H9 (cell line): Measurements from ENCODE around the gene SRSF12. TPM values are rescaled to one million over a fixed set of nuclear protein-coding genes. Genes with fewer than 3 reads are reported as not detected.
A peak's percentile ranks its signal among the peaks of the same experiment; 100 is the strongest.

Source experiments
- DNase-seq: peaks from one replicate; pipeline ENCODE4 v3.0.0-alpha.2; 2017
- H2AFZ ChIP-seq: one replicate; pipeline ENCODE4 v1.6.1; 2013; ENCODE audit warnings: mild to moderate bottlenecking, low read length, control low read depth, moderate library complexity
- H2AK5ac ChIP-seq: 2 replicates; pipeline ENCODE4 v1.6.1; 2013; ENCODE audit warnings: low read length, control low read depth, mixed read lengths; ENCODE audit not compliant: insufficient read length
- H2BK120ac ChIP-seq: one replicate; pipeline ENCODE4 v1.6.1; 2013; ENCODE audit warnings: low read depth, mild to moderate bottlenecking, low read length, control low read depth, inconsistent platforms; ENCODE audit not compliant: poor library complexity, severe bottlenecking
- H2BK12ac ChIP-seq: 2 replicates; pipeline ENCODE4 v1.6.1; 2013; ENCODE audit warnings: low read length, control low read depth, mixed read lengths, low read depth; ENCODE audit not compliant: insufficient read length
- H2BK15ac ChIP-seq: 2 replicates; pipeline ENCODE4 v1.6.1; 2013; ENCODE audit warnings: low read depth, low read length, control low read depth
- H2BK20ac ChIP-seq: one replicate; pipeline ENCODE4 v1.6.1; 2013; ENCODE audit warnings: low read depth, mild to moderate bottlenecking, low read length, control low read depth, inconsistent platforms; ENCODE audit not compliant: poor library complexity, severe bottlenecking
- H2BK5ac ChIP-seq: 2 replicates; pipeline ENCODE4 v1.6.1; 2013; ENCODE audit warnings: low read length, control low read depth, mixed read lengths; ENCODE audit not compliant: insufficient read length
- H3K14ac ChIP-seq: 2 replicates; pipeline ENCODE4 v1.6.1; 2013; ENCODE audit warnings: low read length, control low read depth; ENCODE audit not compliant: insufficient read depth
- H3K18ac ChIP-seq: 2 replicates; pipeline ENCODE4 v1.6.1; 2013; ENCODE audit warnings: low read depth, mild to moderate bottlenecking, mixed read lengths, low read length, control low read depth; ENCODE audit not compliant: insufficient read length
- H3K23ac ChIP-seq: 2 replicates; pipeline ENCODE4 v1.6.1; 2013; ENCODE audit warnings: low read length, control low read depth, mixed read lengths, low read depth; ENCODE audit not compliant: insufficient read length
- H3K23me2 ChIP-seq: 2 replicates; pipeline ENCODE4 v1.6.1; 2013; ENCODE audit warnings: low read depth, mild to moderate bottlenecking, mixed read lengths, low read length, control low read depth; ENCODE audit not compliant: insufficient read length, poor library complexity, severe bottlenecking
- H3K27ac ChIP-seq: 2 replicates; pipeline ENCODE4 v1.5.1; 2013; ENCODE audit warnings: low read length, control low read depth, mixed read lengths, low read depth; ENCODE audit not compliant: insufficient read length
- H3K27me3 ChIP-seq: 2 replicates; pipeline ENCODE4 v1.6.1; 2013; ENCODE audit warnings: low read length, control low read depth, inconsistent platforms; ENCODE audit not compliant: insufficient read depth
- H3K4ac ChIP-seq: 2 replicates; pipeline ENCODE4 v1.6.1; 2013; ENCODE audit warnings: low read depth, mild to moderate bottlenecking, control low read depth, inconsistent platforms, low read length, moderate library complexity
- H3K4me1 ChIP-seq: 2 replicates; pipeline ENCODE4 v1.6.1; 2013; ENCODE audit warnings: low read length, control low read depth, inconsistent platforms; ENCODE audit not compliant: insufficient read depth
- H3K4me2 ChIP-seq: 2 replicates; pipeline ENCODE4 v1.6.1; 2013; ENCODE audit warnings: low read length, control low read depth, mixed read lengths; ENCODE audit not compliant: insufficient read length, insufficient read depth
- H3K56ac ChIP-seq: 2 replicates; pipeline ENCODE4 v1.6.1; 2013; ENCODE audit warnings: low read depth, mild to moderate bottlenecking, mixed read lengths, low read length, control low read depth; ENCODE audit not compliant: insufficient read length
- H3K79me1 ChIP-seq: 2 replicates; pipeline ENCODE4 v1.6.1; 2013; ENCODE audit warnings: low read depth, mild to moderate bottlenecking, moderate library complexity, low read length, control low read depth, inconsistent platforms; ENCODE audit not compliant: insufficient read depth, poor library complexity, severe bottlenecking
- H3K79me2 ChIP-seq: 2 replicates; pipeline ENCODE4 v1.6.1; 2013; ENCODE audit warnings: low read length, control low read depth, inconsistent platforms; ENCODE audit not compliant: insufficient read depth
- H3K9ac ChIP-seq: 2 replicates; pipeline ENCODE4 v1.6.1; 2013; ENCODE audit warnings: low read length, control low read depth, mixed read lengths; ENCODE audit not compliant: insufficient read length; ENCODE audit errors: extremely low read depth
- H3K9me3 ChIP-seq: one replicate; pipeline ENCODE4 v1.6.1; 2013; ENCODE audit warnings: low read depth, low read length, inconsistent platforms; ENCODE audit not compliant: control insufficient read depth
- H3T11ph ChIP-seq: one replicate; pipeline ENCODE4 v1.6.1; 2013; ENCODE audit warnings: mild to moderate bottlenecking, low read length, control low read depth, inconsistent platforms
- H4K20me1 ChIP-seq: one replicate; pipeline ENCODE4 v1.6.1; 2013; ENCODE audit not compliant: control insufficient read depth, insufficient read length, insufficient read depth
- H4K5ac ChIP-seq: 2 replicates; pipeline ENCODE4 v1.6.1; 2013; ENCODE audit warnings: low read depth, mild to moderate bottlenecking, mixed read lengths, low read length, control low read depth; ENCODE audit not compliant: insufficient read length
- H4K8ac ChIP-seq: replicated peaks from 2 replicates; pipeline ENCODE4 v1.6.1; 2013; ENCODE audit warnings: low read length, control low read depth, mixed read lengths, low read depth; ENCODE audit not compliant: insufficient read length
- H4K91ac ChIP-seq: 2 replicates; pipeline ENCODE4 v1.6.1; 2013; ENCODE audit warnings: low read depth, mild to moderate bottlenecking, moderate library complexity, mixed read lengths, low read length, control low read depth; ENCODE audit not compliant: insufficient read length
- H3K27ac Mint-ChIP-seq, 3 experiments: 2 replicates in 2 of 3; 3 replicates in 1 of 3; pipeline ENCODE4 v1.8.0; 2020 to 2021; ENCODE audit warnings: mixed read lengths in 3 of 3, mild to moderate bottlenecking in 1 of 3, moderate library complexity in 1 of 3
- H3K27me3 Mint-ChIP-seq: 2 replicates; pipeline ENCODE4 v1.8.0; 2021; ENCODE audit warnings: low read depth, mild to moderate bottlenecking, moderate library complexity, mixed read lengths
- H3K36me3 Mint-ChIP-seq, 3 experiments: 2 replicates in 2 of 3; 3 replicates in 1 of 3; pipeline ENCODE4 v1.8.0; 2020 to 2021; ENCODE audit warnings: low read depth in 3 of 3, mixed read lengths in 3 of 3; ENCODE audit not compliant: insufficient read depth in 1 of 3
- H3K4me1 Mint-ChIP-seq, 2 experiments: 2 replicates each; pipeline ENCODE4 v1.8.0; 2020; ENCODE audit warnings: mixed read lengths in 2 of 2
- H3K4me3 Mint-ChIP-seq, 2 experiments: 2 replicates in 1 of 2; 3 replicates in 1 of 2; pipeline ENCODE4 v1.8.0; 2020 to 2021; ENCODE audit warnings: mild to moderate bottlenecking in 2 of 2, mixed read lengths in 2 of 2, moderate library complexity in 1 of 2
- H3K9me3 Mint-ChIP-seq, 2 experiments: 2 replicates in 1 of 2; 3 replicates in 1 of 2; pipeline ENCODE4 v1.8.0; 2020; ENCODE audit warnings: mild to moderate bottlenecking in 2 of 2, mixed read lengths in 2 of 2, moderate library complexity in 1 of 2
- CTCF ChIP-seq: fragments of 200-600 bp; sonication (generic); conservative IDR thresholded peaks from 3 replicates; pipeline ENCODE4 v1.8.0; 2021; ENCODE audit warnings: antibody characterized with exemption, mild to moderate bottlenecking
- WGBS: extraction: QIAGEN DNeasy Blood & Tissue Kit; methylation state at CpG from one replicate; pipeline ENCODE4 v1.1.7; 2013; ENCODE audit warnings: missing lambda C conversion rate, low lambda C conversion rate, mixed read lengths; ENCODE audit not compliant: insufficient read length; ENCODE audit errors: extremely low coverage; 5-methylcytosine and 5-hydroxymethylcytosine counted together
- long read RNA-seq: library from polyadenylated mRNA; unstranded; transcript quantifications from one replicate; pipeline ENCODE4 v2.0.0, GENCODE V29; 2020
- total RNA-seq: library from RNA; stranded (reverse); gene quantifications from 2 replicates; pipeline ENCODE4 v1.2.1, GENCODE V29; 2021

SRSF12 gene
- total RNA-seq, result 7.5 and 7.6 TPM in 2 replicates
- long read RNA-seq, transcript SRSF12-201 (5 exons, 3,599 nt), result major isoform, 36 of 41 reads
- long read RNA-seq, partial matches to known transcripts, result 0 of 41 reads
- long read RNA-seq, other reads (novel, unspliced or antisense), result 4 of 41 reads

GRCh38 chr6:89117211-89118108, at the start of gene SRSF12:
Gene SRSF12 (minus strand): TSS chr6:89118071. CDS start chr6:89117887, 184 bp downstream.
- H3K9ac ChIP-seq, result peak within 1 kb of the TSS; percentile 47
- no peaks in the 10 kb centered on the region for H3K9me3 ChIP-seq
- H4K20me1 ChIP-seq, result no peaks in the 10 kb centered on the region
- TF ChIP-seq CTCF, result no peak
- peak within 1 kb of the TSS; percentile 64 to 90 for H3K4me3 Mint-ChIP-seq
- H3K4me1 ChIP-seq, result no peaks in the 10 kb centered on the region
- peaks cover 8 to 10% of the 10 kb centered on the region in 2 experiments for H3K4me1 Mint-ChIP-seq
- no peaks in the 10 kb centered on the region; a peak in 2 of 7 replicates for H3K36me3 Mint-ChIP-seq
- H3K27me3 Mint-ChIP-seq, result peaks cover 38% of the 10 kb centered on the region
- no peak within 1 kb of the TSS for H3K56ac ChIP-seq
- H2BK5ac ChIP-seq, result no peak within 1 kb of the TSS
- no peak within 1 kb of the TSS for H4K5ac ChIP-seq
- no peak within 1 kb of the TSS for H3K27ac ChIP-seq
- no peak within 1 kb of the TSS for H3K4ac ChIP-seq
- peak within 1 kb of the TSS; percentile 82 for H3K4me2 ChIP-seq
- no peak within 1 kb of the TSS for H2BK12ac ChIP-seq
- no peaks in the 10 kb centered on the region for H3K79me1 ChIP-seq
- H2BK120ac ChIP-seq, result no peak within 1 kb of the TSS
- no peak within 1 kb of the TSS for H3K23ac ChIP-seq
- H3K9me3 Mint-ChIP-seq, result no peaks in the 10 kb centered on the region; a peak in 1 of 5 replicates
- H3T11ph ChIP-seq, result no peak within 1 kb of the TSS
- H3K18ac ChIP-seq, result peak within 1 kb of the TSS; percentile 30
- H4K8ac ChIP-seq, result no peak within 1 kb of the TSS
- H2AFZ ChIP-seq, result no peak within 1 kb of the TSS
- H2BK20ac ChIP-seq, result no peak within 1 kb of the TSS
- peaks cover 5% of the 10 kb centered on the region for H3K23me2 ChIP-seq
- H2AK5ac ChIP-seq, result no peak within 1 kb of the TSS
- H3K27ac Mint-ChIP-seq, result no peak within 1 kb of the TSS; a peak in 1 of 7 replicates
- H3K79me2 ChIP-seq, result no peaks in the 10 kb centered on the region
- peak within 1 kb of the TSS; percentile 54 for H3K14ac ChIP-seq
- no peak within 1 kb of the TSS for H4K91ac ChIP-seq
- peak; percentile 57 for DNase-seq
- no peak within 1 kb of the TSS for H2BK15ac ChIP-seq
- no CpG with 5 or more reads among the region's 106 CpGs for WGBS
- peaks cover 16% of the 10 kb centered on the region for H3K27me3 ChIP-seq
